Measurements from ENCODE around the gene CCSER1.

The CCSER1 gene

GRCh38 chr4:90198086-90198847 is 71.1 kb downstream of the CCSER1 start:
- DNase-seq (ENCODE audit: low read depth): no peak

DNA sequence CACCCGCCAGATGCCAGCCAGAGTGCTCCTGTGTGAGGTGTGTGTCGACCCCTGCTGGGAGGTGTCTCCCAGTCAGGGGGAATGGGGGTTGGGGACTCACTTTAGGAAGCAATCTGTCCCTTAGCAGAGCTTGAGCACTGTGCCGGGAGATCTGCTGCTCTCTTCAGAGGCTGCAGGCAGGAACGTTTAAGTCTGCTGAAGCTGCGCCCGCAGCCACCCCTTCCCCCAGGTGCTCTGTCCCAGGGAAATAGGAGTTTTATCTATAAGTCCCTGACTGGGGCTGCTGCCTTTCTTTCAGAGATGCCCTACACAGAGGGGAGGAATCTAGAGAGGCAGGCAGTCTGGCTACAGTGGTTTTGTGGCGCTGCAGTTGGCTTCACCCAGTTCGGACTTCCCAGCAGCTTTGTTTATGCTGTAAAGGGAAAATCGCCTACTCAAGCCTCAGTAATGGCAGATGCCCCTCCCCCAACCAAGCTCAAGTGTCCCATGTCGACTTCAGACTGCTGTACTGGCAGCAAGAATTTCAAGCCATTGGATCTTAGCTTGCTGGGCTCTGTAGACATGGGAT is 80.8 kb downstream of the CCSER1 start:
- DNase-seq (ENCODE audit: low read depth): no peak

- DNase-seq (ENCODE audit: low read depth): no peak
These were observed 82.7 kb downstream of the CCSER1 start for GRCh38 chr4:90209922-90210321.

- no peak for DNase-seq (ENCODE audit: low read depth)
These were observed 84.0 kb downstream of the CCSER1 start for GRCh38 chr4:90211174-90211573.

- DNase-seq (ENCODE audit: low read depth): no peak
These were observed 88.1 kb downstream of the CCSER1 start for GRCh38 chr4:90215286-90215685.

DNA sequence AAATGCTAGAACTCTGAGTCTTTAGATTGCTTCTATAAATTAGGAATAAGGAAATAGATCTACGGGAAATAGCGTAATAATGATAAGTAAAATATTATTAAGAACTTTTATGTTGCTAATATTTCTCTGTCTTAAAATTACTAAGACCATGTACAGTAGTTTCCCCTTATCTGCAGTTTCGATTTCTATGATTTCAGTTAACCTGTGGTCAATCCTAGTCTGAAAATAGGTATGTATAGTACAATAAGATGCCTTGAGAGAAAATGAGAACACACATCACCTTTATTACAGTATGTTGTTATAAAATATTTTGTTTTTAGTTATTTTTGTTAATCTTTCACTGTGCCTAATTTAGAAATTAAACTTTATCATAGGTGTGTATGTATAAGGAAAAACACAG is 92.6 kb downstream of the CCSER1 start:
- no peak for DNase-seq (ENCODE audit: low read depth)

DNA sequence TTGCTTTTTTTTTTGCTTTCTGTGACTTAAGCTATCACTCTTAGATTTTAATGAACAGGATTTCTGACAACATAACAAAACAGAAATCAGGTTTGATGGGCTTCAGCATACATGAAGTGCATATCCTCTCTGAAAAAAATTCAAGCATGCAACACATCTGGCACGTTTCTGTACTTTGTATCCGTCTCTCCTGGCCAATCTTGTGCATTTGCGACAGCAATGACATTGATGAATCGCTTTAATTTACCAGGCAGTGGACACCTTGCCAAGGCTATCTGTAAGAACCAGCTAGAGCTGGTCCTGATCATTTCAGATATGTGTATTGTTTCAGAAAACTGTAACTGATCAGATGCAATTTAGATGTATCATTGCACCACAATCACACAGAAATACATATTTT is 93.3 kb downstream of the CCSER1 start:
- DNase-seq (ENCODE audit: low read depth): no peak

DNA sequence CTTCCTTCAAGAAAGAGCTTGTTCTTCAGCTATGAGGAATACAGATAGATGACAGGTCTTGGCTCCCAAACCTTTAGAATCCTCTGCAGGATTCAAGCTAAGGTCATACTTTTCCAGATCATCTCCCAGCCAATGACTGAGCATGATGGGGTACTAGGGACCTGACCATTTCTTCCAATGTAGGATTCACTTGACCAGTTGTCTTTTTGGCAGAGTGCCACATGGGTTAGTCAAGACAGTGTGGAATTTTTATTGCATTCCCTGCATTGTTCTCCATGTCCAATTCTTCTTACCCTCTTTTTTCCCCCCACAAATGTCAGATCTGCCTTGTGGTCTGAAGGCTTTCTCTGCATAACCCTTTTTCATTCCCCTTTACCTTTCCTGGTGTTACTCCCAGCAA is 99.5 kb downstream of the CCSER1 start:
- no peak for DNase-seq (ENCODE audit: low read depth)

DNA sequence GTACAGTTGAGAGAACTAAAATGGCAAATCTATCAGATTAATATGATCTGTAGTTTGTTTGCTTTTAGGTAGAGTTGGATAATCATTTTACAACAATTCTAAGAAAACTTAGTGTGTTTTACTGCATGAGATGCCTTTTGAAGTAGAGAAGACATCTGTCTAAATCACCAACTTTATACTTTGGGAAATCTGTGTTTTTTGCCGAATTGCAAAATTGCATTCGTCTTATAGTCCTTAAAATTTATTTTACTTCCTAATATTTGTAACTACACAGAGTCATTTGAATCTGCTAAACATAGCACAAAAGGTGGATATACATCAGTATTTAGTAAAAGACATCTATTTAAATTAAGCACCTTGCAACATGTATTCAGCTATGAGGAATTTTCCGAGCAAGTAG is 100.0 kb downstream of the CCSER1 start:
- no peak for DNase-seq (ENCODE audit: low read depth)

GRCh38 chr4:90234916-90235547 is 107.8 kb downstream of the CCSER1 start:
- DNase-seq (ENCODE audit: low read depth): no peak

- DNase-seq (ENCODE audit: low read depth): no peak
These were observed 110.7 kb downstream of the CCSER1 start for GRCh38 chr4:90237751-90238530.

DNA sequence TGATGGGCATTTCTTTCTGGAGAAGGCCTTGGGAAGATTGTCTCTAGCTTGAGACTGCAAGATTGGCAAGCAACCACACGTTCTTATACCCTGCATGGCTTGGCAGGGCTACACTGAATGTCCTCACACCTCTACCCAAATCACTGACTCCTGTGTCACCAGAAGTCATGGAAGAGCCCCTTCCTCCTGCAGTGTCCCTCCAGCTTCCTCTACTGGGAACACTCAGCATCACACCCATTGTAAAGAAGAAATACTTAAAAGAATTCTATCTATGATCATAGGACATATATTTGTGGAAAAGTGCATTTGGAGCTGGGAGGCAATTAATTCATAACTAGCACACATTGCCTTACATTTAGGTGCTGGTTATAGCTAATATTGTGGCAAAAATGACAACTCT is 113.1 kb downstream of the CCSER1 start:
- no peak for DNase-seq (ENCODE audit: low read depth)

DNA sequence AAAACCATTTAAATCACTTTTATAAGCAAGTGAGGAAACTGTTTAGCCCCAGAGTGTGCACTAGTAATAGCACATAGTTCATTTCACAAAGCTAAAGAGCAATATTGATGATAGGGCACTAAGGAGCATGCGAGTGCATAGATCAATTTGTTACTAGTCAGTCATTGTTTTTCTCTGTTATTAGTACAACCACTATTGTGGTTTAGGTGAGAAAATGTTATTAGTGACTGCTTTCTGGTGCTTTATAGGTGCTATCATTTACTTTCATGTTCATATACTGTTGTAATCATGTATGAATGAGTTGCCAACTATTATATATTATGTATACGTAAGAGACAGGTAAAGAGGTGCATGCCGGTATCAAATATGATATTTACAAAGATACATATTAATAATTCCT is 113.8 kb downstream of the CCSER1 start:
- no peak for DNase-seq (ENCODE audit: low read depth)

GRCh38 chr4:90245837-90246236 is 118.6 kb downstream of the CCSER1 start:
- DNase-seq (ENCODE audit: low read depth): no peak

DNA sequence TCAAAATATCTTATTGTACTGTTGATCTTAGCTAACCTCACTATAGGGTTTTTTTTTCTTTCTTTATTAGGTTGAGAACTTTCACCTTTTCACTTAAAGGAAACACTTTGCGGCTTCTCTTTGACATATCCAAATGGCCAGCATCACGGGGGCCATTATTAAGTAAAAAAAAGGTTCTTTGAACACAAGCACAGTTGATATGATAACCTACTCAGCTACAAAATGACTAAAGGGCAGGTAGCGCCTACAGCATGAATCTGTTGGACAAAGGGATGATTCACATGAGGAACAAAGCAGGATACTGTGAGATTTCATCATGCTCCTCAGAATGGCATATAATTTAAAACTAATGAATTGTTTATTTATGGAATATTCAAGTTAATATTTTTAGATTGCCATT is 119.6 kb downstream of the CCSER1 start:
- no peak for DNase-seq (ENCODE audit: low read depth)

GRCh38 chr4:90254357-90254756 is 127.2 kb downstream of the CCSER1 start:
- DNase-seq (ENCODE audit: low read depth): no peak

DNA sequence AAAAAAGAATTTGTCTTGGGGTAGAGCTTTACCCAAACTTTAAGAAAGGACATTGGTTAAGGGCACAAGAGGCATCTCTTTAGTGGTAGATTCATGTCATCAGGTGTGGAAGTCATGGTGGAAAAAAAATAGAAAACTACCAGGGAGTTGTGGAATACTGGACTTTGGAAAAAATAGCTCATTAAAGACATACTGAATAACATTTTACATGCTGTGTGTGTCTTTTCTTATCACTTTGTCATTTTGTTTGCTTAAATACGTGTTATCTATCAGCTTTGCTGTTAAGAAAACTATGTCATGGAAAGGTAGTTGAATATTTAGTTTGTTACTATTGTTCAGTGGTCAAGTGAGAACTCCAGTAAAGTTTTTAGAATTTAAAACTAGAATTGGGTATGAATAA is 147.0 kb downstream of the CCSER1 start:
- DNase-seq (ENCODE audit: low read depth): no peak

DNA sequence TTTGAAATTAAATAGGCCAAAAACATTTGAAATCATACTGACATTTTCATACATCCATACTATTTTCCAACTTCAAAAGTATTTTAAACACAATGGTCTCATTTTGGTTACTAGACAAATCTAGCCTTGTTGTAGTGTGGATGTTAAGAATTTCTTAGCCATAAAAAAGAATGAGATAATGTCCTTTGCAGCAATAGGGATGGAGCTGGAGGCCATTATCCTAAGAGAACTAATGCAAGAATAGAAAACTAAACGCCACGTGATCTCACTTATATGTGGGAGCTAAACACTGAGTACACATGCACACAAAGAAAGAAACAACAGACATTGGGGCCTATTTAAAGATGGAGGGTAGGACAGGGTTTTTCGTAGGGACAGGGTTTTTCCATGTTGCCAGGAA is 153.8 kb downstream of the CCSER1 start:
- DNase-seq (ENCODE audit: low read depth): no peak

DNA sequence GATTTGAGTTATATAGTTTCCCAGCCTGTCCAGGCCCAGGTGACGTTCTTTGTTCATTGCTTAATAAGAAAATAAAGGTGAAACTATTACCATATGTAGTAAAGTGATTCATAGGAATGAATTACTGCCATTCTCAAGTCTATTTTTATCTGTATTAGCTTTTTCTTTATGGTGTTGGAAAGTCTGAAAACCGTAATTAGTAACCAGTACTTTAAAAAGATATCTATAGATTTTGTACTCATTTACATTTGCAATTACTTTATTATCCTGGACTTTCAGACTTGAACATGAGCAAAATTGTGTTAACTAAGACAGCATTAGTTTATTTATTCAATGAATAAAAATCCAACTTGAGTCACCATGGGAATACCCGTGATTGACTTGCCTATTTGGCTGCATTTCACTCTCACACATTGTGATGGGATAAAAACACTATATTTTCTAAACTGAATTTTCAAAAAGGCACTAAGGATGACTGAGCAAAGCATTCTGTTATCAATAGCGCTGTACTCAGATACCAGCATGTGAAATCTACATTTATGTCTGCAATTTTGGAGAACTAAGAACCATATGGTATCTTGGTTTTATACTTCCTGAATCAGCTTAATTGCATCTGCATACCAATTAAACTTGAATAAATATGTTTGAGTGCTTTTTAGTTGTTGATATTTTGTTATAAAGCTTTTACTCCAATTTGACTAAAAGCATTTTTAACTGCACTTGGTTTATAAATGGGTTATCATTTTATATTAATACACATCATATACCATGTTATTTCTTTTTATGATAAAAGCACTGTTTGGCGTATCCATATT is 154.6 kb downstream of the CCSER1 start:
- DNase-seq (ENCODE audit: low read depth): no peak

DNA sequence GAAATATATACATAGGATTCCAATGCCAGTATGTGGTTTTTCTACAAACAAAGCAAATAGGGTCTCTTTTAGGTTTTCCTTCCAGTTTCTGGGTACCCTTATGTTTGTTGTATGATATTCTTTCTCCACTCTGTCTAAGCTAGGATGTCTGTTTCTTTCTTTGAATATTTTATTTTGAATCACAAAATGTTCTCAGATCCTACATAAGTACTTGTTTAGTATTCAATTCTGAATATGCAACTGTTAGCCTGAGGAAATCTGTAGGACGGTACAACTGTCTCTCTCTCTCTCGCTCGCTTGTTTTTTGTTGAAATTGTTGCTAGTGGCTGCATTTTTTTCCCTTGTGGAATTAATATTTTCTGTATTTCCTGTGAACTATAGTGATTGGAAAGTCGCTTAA is 163.2 kb downstream of the CCSER1 start:
- no peak for DNase-seq (ENCODE audit: low read depth)

GRCh38 chr4:90292438-90292837 is 165.2 kb downstream of the CCSER1 start:
- no peak for DNase-seq (ENCODE audit: low read depth)

- DNase-seq (ENCODE audit: low read depth): no peak
These were observed 166.1 kb downstream of the CCSER1 start for GRCh38 chr4:90293320-90293719.
